WTC11 (cell line): ENCODE measurements around the gene ZNF213. TPM values are rescaled to one million over a fixed set of nuclear protein-coding genes. Genes with fewer than 3 reads are reported as not detected.
A peak's percentile ranks its signal among the peaks of the same experiment; 100 is the strongest.

ENCODE experiments used
- CREM ChIP-seq: sonication (generic); formaldehyde crosslinking; IDR thresholded peaks from 2 replicates; pipeline ENCODE4 v1.8.1; 2022; ENCODE audit warnings: mild to moderate bottlenecking, missing genetic modification reagents, moderate library complexity
- ELF4 ChIP-seq: sonication (generic); formaldehyde crosslinking; IDR thresholded peaks from 2 replicates; pipeline ENCODE4 v1.8.1; 2022; ENCODE audit warnings: low read depth, mild to moderate bottlenecking, moderate library complexity, missing genetic modification reagents
- FOXK1 ChIP-seq: sonication (generic); formaldehyde crosslinking; IDR thresholded peaks from 2 replicates; pipeline ENCODE4 v1.8.0; 2022; ENCODE audit warnings: mild to moderate bottlenecking, moderate library complexity, missing genetic modification reagents
- JAZF1 ChIP-seq: fragments of 250-450 bp; sonication (Bioruptor Pico); IDR thresholded peaks from 2 replicates; pipeline ENCODE4 v1.9.0; 2021; ENCODE audit warnings: moderate library complexity, mild to moderate bottlenecking, inconsistent platforms
- MXD4 ChIP-seq: fragments of 250-450 bp; sonication (Bioruptor Pico); IDR thresholded peaks from 2 replicates; pipeline ENCODE4 v1.8.0; 2021; ENCODE audit warnings: mild to moderate bottlenecking, moderate library complexity, borderline replicate concordance
- NR2C2 ChIP-seq: sonication (generic); formaldehyde crosslinking; IDR thresholded peaks from 2 replicates; pipeline ENCODE4 v1.8.0; 2022; ENCODE audit warnings: mild to moderate bottlenecking, missing genetic modification reagents
- NR3C1 ChIP-seq: sonication (generic); formaldehyde crosslinking; conservative IDR thresholded peaks from 2 replicates; pipeline ENCODE4 v1.8.1; 2023; ENCODE audit warnings: low read depth, mild to moderate bottlenecking, missing genetic modification reagents
- PRRX2 ChIP-seq: fragments of 250-450 bp; sonication (Bioruptor Pico); IDR thresholded peaks from 2 replicates; pipeline ENCODE4 v1.8.0; 2021; ENCODE audit warnings: mild to moderate bottlenecking
- RELA ChIP-seq: sonication (generic); formaldehyde crosslinking; IDR thresholded peaks from 2 replicates; pipeline ENCODE4 v1.8.1; 2022; ENCODE audit warnings: missing genetic modification reagents, mild to moderate bottlenecking, borderline replicate concordance
- SP1 ChIP-seq: sonication (generic); formaldehyde crosslinking; conservative IDR thresholded peaks from 2 replicates; pipeline ENCODE4 v1.8.1; 2022; ENCODE audit warnings: missing genetic modification reagents
- ZNF396 ChIP-seq: fragments of 250-450 bp; sonication (Bioruptor Pico); IDR thresholded peaks from 2 replicates; pipeline ENCODE4 v1.8.0; 2021; ENCODE audit warnings: mild to moderate bottlenecking, moderate library complexity, borderline replicate concordance
- ZNF416 ChIP-seq: fragments of 250-450 bp; sonication (Bioruptor Pico); IDR thresholded peaks from 2 replicates; pipeline ENCODE4 v1.9.0; 2021; ENCODE audit warnings: mild to moderate bottlenecking, inconsistent platforms
- total RNA-seq: library from RNA; stranded (reverse); gene quantifications from 3 replicates; pipeline ENCODE4 v1.2.3, GENCODE V29; 2021
- TF ChIP-seq, protein P1 (sequence below): sonication (generic); formaldehyde crosslinking; IDR thresholded peaks from 2 replicates; pipeline ENCODE4 v1.8.0; 2023; ENCODE audit warnings: mild to moderate bottlenecking, missing genetic modification reagents
- TF ChIP-seq, protein P2 (sequence below): sonication (generic); formaldehyde crosslinking; IDR thresholded peaks from 2 replicates; pipeline ENCODE4 v1.8.1; 2023; ENCODE audit warnings: mild to moderate bottlenecking, missing genetic modification reagents
- TF ChIP-seq, protein P3 (sequence below): sonication (generic); formaldehyde crosslinking; IDR thresholded peaks from 2 replicates; pipeline ENCODE4 v1.8.1; 2022; ENCODE audit warnings: low read depth, mild to moderate bottlenecking, moderate library complexity, missing genetic modification reagents, borderline replicate concordance
- TF ChIP-seq, protein P4 (sequence below): sonication (generic); formaldehyde crosslinking; IDR thresholded peaks from 2 replicates; pipeline ENCODE4 v1.8.0; 2022; ENCODE audit warnings: mild to moderate bottlenecking, missing genetic modification reagents
- TF ChIP-seq, protein P5 (sequence below): sonication (generic); formaldehyde crosslinking; IDR thresholded peaks from 2 replicates; pipeline ENCODE4 v1.8.0; 2023; ENCODE audit warnings: missing genetic modification reagents
- TF ChIP-seq, protein P6 (sequence below): sonication (generic); formaldehyde crosslinking; IDR thresholded peaks from 2 replicates; pipeline ENCODE4 v1.8.0; 2022; ENCODE audit warnings: mild to moderate bottlenecking, missing genetic modification reagents
- TF ChIP-seq, protein P7 (sequence below): fragments of 250-450 bp; sonication (Bioruptor Pico); IDR thresholded peaks from 2 replicates; pipeline ENCODE4 v1.9.0; 2021; ENCODE audit warnings: mild to moderate bottlenecking

The ZNF213 gene
- total RNA-seq, 1 experiment from 2014 or later, result 11.6 TPM

DNA sequence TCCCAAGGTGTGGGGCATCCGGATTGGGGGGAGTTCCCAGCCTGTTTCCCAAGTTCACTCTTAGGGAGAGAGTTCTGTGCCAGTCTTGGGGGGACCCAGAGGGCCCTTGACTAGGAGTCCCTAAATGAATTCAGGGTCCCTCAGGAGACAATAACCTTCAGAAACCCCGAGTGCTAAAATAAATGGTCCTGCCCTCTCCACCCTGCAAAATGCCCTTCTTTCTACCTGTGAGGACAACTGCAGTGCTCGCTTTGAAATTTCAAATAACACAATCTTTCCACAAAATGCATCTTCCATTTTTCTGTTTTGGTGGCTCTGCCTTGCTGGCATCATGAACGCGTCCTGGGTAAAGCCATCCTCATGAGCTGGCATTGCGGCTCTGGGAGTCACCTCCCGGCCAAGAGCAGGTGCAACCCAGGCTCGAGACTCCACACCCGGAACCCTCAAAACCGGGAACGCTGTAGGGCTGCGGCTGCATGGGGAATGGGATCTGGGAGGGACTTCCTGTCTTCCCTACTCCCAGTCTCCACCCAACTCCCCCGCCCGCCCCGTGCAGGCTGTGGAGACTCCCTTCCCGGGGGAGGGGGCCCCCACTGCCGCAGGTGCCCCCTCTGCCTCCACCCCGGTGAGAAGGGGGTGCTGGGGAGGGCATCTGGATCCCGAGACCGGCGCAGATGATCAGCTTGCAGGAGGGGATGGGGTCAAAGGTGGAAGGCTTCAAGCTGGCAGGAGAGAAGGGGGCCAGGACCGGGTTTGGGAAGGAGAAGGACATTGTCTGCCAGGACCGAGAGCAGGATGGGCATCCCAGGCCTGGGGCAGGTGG lies 22.6 kb upstream of the ZNF213 start, which contains the start of gene ZNF205 (continued):
- TF ChIP-seq, protein P1, sequence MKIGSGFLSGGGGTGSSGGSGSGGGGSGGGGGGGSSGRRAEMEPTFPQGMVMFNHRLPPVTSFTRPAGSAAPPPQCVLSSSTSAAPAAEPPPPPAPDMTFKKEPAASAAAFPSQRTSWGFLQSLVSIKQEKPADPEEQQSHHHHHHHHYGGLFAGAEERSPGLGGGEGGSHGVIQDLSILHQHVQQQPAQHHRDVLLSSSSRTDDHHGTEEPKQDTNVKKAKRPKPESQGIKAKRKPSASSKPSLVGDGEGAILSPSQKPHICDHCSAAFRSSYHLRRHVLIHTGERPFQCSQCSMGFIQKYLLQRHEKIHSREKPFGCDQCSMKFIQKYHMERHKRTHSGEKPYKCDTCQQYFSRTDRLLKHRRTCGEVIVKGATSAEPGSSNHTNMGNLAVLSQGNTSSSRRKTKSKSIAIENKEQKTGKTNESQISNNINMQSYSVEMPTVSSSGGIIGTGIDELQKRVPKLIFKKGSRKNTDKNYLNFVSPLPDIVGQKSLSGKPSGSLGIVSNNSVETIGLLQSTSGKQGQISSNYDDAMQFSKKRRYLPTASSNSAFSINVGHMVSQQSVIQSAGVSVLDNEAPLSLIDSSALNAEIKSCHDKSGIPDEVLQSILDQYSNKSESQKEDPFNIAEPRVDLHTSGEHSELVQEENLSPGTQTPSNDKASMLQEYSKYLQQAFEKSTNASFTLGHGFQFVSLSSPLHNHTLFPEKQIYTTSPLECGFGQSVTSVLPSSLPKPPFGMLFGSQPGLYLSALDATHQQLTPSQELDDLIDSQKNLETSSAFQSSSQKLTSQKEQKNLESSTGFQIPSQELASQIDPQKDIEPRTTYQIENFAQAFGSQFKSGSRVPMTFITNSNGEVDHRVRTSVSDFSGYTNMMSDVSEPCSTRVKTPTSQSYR, result no peak
- TF ChIP-seq RELA, result no peak
- TF ChIP-seq ZNF416 (CRISPR knock-in tag), result no peak
- TF ChIP-seq CREM, result 0 out of 2 replicates have a peak, but pooled peaks have one; percentile 52
- TF ChIP-seq, protein P2, sequence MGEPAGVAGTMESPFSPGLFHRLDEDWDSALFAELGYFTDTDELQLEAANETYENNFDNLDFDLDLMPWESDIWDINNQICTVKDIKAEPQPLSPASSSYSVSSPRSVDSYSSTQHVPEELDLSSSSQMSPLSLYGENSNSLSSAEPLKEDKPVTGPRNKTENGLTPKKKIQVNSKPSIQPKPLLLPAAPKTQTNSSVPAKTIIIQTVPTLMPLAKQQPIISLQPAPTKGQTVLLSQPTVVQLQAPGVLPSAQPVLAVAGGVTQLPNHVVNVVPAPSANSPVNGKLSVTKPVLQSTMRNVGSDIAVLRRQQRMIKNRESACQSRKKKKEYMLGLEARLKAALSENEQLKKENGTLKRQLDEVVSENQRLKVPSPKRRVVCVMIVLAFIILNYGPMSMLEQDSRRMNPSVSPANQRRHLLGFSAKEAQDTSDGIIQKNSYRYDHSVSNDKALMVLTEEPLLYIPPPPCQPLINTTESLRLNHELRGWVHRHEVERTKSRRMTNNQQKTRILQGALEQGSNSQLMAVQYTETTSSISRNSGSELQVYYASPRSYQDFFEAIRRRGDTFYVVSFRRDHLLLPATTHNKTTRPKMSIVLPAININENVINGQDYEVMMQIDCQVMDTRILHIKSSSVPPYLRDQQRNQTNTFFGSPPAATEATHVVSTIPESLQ (CRISPR knock-in tag), result no peak
- TF ChIP-seq, protein P3, sequence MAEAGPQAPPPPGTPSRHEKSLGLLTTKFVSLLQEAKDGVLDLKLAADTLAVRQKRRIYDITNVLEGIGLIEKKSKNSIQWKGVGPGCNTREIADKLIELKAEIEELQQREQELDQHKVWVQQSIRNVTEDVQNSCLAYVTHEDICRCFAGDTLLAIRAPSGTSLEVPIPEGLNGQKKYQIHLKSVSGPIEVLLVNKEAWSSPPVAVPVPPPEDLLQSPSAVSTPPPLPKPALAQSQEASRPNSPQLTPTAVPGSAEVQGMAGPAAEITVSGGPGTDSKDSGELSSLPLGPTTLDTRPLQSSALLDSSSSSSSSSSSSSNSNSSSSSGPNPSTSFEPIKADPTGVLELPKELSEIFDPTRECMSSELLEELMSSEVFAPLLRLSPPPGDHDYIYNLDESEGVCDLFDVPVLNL (CRISPR knock-in tag), result no peak
- TF ChIP-seq, protein P4, sequence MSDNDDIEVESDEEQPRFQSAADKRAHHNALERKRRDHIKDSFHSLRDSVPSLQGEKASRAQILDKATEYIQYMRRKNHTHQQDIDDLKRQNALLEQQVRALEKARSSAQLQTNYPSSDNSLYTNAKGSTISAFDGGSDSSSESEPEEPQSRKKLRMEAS (CRISPR knock-in tag), result peak; percentile 75; the same call in 1 of the 2 replicates
- no peak for TF ChIP-seq JAZF1
- TF ChIP-seq, protein P5, sequence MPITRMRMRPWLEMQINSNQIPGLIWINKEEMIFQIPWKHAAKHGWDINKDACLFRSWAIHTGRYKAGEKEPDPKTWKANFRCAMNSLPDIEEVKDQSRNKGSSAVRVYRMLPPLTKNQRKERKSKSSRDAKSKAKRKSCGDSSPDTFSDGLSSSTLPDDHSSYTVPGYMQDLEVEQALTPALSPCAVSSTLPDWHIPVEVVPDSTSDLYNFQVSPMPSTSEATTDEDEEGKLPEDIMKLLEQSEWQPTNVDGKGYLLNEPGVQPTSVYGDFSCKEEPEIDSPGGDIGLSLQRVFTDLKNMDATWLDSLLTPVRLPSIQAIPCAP, result no peak
- peak; percentile 77; the same call in 1 of the 2 replicates for TF ChIP-seq FOXK1 (CRISPR knock-in tag)
- no peak for TF ChIP-seq NR2C2
- TF ChIP-seq ELF4 (CRISPR knock-in tag), result no peak
- TF ChIP-seq MXD4 (CRISPR knock-in tag), result no peak
- TF ChIP-seq SP1, result peak; percentile 94
- TF ChIP-seq NR3C1 (CRISPR knock-in tag), result no peak
- TF ChIP-seq ZNF396, result no peak
- no peak for TF ChIP-seq PRRX2 (CRISPR knock-in tag)
- TF ChIP-seq, protein P6, sequence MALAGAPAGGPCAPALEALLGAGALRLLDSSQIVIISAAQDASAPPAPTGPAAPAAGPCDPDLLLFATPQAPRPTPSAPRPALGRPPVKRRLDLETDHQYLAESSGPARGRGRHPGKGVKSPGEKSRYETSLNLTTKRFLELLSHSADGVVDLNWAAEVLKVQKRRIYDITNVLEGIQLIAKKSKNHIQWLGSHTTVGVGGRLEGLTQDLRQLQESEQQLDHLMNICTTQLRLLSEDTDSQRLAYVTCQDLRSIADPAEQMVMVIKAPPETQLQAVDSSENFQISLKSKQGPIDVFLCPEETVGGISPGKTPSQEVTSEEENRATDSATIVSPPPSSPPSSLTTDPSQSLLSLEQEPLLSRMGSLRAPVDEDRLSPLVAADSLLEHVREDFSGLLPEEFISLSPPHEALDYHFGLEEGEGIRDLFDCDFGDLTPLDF (CRISPR knock-in tag), result no peak
- TF ChIP-seq, protein P7, sequence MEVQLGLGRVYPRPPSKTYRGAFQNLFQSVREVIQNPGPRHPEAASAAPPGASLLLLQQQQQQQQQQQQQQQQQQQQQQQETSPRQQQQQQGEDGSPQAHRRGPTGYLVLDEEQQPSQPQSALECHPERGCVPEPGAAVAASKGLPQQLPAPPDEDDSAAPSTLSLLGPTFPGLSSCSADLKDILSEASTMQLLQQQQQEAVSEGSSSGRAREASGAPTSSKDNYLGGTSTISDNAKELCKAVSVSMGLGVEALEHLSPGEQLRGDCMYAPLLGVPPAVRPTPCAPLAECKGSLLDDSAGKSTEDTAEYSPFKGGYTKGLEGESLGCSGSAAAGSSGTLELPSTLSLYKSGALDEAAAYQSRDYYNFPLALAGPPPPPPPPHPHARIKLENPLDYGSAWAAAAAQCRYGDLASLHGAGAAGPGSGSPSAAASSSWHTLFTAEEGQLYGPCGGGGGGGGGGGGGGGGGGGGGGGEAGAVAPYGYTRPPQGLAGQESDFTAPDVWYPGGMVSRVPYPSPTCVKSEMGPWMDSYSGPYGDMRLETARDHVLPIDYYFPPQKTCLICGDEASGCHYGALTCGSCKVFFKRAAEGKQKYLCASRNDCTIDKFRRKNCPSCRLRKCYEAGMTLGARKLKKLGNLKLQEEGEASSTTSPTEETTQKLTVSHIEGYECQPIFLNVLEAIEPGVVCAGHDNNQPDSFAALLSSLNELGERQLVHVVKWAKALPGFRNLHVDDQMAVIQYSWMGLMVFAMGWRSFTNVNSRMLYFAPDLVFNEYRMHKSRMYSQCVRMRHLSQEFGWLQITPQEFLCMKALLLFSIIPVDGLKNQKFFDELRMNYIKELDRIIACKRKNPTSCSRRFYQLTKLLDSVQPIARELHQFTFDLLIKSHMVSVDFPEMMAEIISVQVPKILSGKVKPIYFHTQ (CRISPR knock-in tag), result no peak
- TF ChIP-seq, all 79 proteins: peak for 16
